Neural cell (in vitro differentiated cells): ENCODE results near the gene RNF144A.
"Not testable (repeated sequence)": the region's sequence is repeated elsewhere in the genome, so short reads cannot be mapped to it uniquely, and the experiment has no call there.

Source experiments
- EP300 ChIP-seq: fragments of 450-650 bp; conservative IDR thresholded peaks from 2 replicates; pipeline ENCODE4 v1.6.1; 2014; ENCODE audit warnings: antibody characterized with exemption, mild to moderate bottlenecking, moderate library complexity; ENCODE audit not compliant: poor library complexity, severe bottlenecking
- EZH2 ChIP-seq: fragments of 200-600, 300-800 bp; shearing (Covaris generic), sonication (generic); IDR thresholded peaks from 2 replicates; pipeline ENCODE4 v1.6.1; 2014; ENCODE audit warnings: antibody characterized with exemption, low read length, borderline replicate concordance, mild to moderate bottlenecking; ENCODE audit not compliant: insufficient read depth, poor library complexity, severe bottlenecking
- MXI1 ChIP-seq: fragments of 450-650 bp; conservative IDR thresholded peaks from 2 replicates; pipeline ENCODE4 v1.6.1; 2014; ENCODE audit warnings: antibody characterized with exemption, mild to moderate bottlenecking; ENCODE audit not compliant: poor library complexity, severe bottlenecking
- POLR2AphosphoS5 ChIP-seq: IDR thresholded peaks from 2 replicates; pipeline ENCODE4 v1.6.1; 2012
- SMC3 ChIP-seq: fragments of 450-650 bp; conservative IDR thresholded peaks from 2 replicates; pipeline ENCODE4 v1.6.1; 2014; ENCODE audit warnings: antibody characterized with exemption, mild to moderate bottlenecking, moderate library complexity; ENCODE audit not compliant: poor library complexity
- TF ChIP-seq, protein P1 (sequence below): fragments of 450-650 bp; IDR thresholded peaks from 2 replicates; pipeline ENCODE4 v1.5.1; 2014; ENCODE audit warnings: antibody characterized with exemption, mild to moderate bottlenecking, moderate library complexity; ENCODE audit not compliant: poor library complexity, severe bottlenecking
- TF ChIP-seq, protein P2 (sequence below): IDR thresholded peaks from 2 replicates; pipeline ENCODE4 v1.6.1; 2012; ENCODE audit warnings: borderline replicate concordance

DNA sequence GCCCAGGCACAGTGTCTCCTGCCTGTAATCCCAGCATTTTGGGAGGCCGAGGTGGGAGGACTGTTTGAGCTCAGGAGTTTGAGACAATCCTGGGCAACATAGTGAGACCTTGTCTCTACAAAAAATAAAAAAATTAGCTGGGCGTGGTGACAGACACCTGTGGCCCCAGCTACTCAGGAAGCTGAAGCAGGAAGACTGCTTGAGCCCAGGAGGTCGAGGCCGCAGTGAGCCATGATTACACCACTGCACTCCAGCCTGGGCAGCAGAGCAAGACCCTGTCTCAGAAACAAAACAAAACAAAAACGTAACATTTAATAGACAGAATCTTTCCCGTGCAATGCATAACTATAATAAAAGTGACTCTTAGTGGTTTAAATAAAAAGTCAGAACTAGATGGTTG lies 84.2 kb downstream of the RNF144A start:
- not testable (repeated sequence) for TF ChIP-seq SMC3, EP300, POLR2AphosphoS5, EZH2, MXI1
- TF ChIP-seq, protein P1, sequence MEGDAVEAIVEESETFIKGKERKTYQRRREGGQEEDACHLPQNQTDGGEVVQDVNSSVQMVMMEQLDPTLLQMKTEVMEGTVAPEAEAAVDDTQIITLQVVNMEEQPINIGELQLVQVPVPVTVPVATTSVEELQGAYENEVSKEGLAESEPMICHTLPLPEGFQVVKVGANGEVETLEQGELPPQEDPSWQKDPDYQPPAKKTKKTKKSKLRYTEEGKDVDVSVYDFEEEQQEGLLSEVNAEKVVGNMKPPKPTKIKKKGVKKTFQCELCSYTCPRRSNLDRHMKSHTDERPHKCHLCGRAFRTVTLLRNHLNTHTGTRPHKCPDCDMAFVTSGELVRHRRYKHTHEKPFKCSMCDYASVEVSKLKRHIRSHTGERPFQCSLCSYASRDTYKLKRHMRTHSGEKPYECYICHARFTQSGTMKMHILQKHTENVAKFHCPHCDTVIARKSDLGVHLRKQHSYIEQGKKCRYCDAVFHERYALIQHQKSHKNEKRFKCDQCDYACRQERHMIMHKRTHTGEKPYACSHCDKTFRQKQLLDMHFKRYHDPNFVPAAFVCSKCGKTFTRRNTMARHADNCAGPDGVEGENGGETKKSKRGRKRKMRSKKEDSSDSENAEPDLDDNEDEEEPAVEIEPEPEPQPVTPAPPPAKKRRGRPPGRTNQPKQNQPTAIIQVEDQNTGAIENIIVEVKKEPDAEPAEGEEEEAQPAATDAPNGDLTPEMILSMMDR: not testable (repeated sequence)
- TF ChIP-seq, protein P2, sequence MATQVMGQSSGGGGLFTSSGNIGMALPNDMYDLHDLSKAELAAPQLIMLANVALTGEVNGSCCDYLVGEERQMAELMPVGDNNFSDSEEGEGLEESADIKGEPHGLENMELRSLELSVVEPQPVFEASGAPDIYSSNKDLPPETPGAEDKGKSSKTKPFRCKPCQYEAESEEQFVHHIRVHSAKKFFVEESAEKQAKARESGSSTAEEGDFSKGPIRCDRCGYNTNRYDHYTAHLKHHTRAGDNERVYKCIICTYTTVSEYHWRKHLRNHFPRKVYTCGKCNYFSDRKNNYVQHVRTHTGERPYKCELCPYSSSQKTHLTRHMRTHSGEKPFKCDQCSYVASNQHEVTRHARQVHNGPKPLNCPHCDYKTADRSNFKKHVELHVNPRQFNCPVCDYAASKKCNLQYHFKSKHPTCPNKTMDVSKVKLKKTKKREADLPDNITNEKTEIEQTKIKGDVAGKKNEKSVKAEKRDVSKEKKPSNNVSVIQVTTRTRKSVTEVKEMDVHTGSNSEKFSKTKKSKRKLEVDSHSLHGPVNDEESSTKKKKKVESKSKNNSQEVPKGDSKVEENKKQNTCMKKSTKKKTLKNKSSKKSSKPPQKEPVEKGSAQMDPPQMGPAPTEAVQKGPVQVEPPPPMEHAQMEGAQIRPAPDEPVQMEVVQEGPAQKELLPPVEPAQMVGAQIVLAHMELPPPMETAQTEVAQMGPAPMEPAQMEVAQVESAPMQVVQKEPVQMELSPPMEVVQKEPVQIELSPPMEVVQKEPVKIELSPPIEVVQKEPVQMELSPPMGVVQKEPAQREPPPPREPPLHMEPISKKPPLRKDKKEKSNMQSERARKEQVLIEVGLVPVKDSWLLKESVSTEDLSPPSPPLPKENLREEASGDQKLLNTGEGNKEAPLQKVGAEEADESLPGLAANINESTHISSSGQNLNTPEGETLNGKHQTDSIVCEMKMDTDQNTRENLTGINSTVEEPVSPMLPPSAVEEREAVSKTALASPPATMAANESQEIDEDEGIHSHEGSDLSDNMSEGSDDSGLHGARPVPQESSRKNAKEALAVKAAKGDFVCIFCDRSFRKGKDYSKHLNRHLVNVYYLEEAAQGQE: not testable (repeated sequence)
